ENCODE results near the gene ARNT2. TPM values are rescaled to one million over a fixed set of nuclear protein-coding genes. Genes with fewer than 3 reads are reported as not detected.

The ARNT2 gene
- total RNA-seq, 1 donor from 2014 or later, result 0.87 TPM

GRCh38 chr15:80490431-80490990, 86.3 kb downstream of the ARNT2 start:
- Mint-ChIP-seq H3K27ac (ENCODE audit: unreplicated experiment) (no peak overlapping the region), H3K4me3 (ENCODE audit: unreplicated experiment) (no peak overlapping the region), H3K27me3 (ENCODE audit: unreplicated experiment) (no peaks in the 10 kb centered on the region), H3K36me3 (ENCODE audit: low read depth, unreplicated experiment) (no peaks in the 10 kb centered on the region), H3K4me1 (ENCODE audit: unreplicated experiment) (no peaks in the 10 kb centered on the region), H3K9me3 (ENCODE audit: unreplicated experiment) (no peaks in the 10 kb centered on the region)
- TF ChIP-seq CTCF (IDR thresholded peaks at IDR 0.05; ENCODE audit: unreplicated experiment), result no peak
- DNase-seq (ENCODE audit: low spot score), result no peak

- Mint-ChIP-seq H3K4me3 (ENCODE audit: unreplicated experiment) (no peak overlapping the region), H3K36me3 (ENCODE audit: low read depth, unreplicated experiment) (no peaks in the 10 kb centered on the region), H3K27ac (ENCODE audit: unreplicated experiment) (no peak overlapping the region), H3K9me3 (ENCODE audit: unreplicated experiment) (no peaks in the 10 kb centered on the region), H3K4me1 (ENCODE audit: unreplicated experiment) (no peaks in the 10 kb centered on the region), H3K27me3 (ENCODE audit: unreplicated experiment) (no peaks in the 10 kb centered on the region)
- no peak for DNase-seq (ENCODE audit: low spot score)
- TF ChIP-seq CTCF (IDR thresholded peaks at IDR 0.05; ENCODE audit: unreplicated experiment), result no peak
Observed at GRCh38 chr15:80491163-80491847, 87.1 kb downstream of the ARNT2 start.

- Mint-ChIP-seq H3K4me1 (ENCODE audit: unreplicated experiment) (no peaks in the 10 kb centered on the region), H3K27me3 (ENCODE audit: unreplicated experiment) (no peaks in the 10 kb centered on the region), H3K4me3 (ENCODE audit: unreplicated experiment) (no peak overlapping the region), H3K9me3 (ENCODE audit: unreplicated experiment) (no peaks in the 10 kb centered on the region), H3K36me3 (ENCODE audit: low read depth, unreplicated experiment) (no peaks in the 10 kb centered on the region), H3K27ac (ENCODE audit: unreplicated experiment) (no peak overlapping the region)
- no peak for DNase-seq (ENCODE audit: low spot score)
- TF ChIP-seq CTCF (IDR thresholded peaks at IDR 0.05; ENCODE audit: unreplicated experiment), result no peak
Observed at GRCh38 chr15:80492409-80492808, 88.2 kb downstream of the ARNT2 start.

- H3K9me3 Mint-ChIP-seq (ENCODE audit: unreplicated experiment), result no peaks in the 10 kb centered on the region
- DNase-seq (ENCODE audit: low spot score), result no peak
- no peak overlapping the region for H3K27ac Mint-ChIP-seq (ENCODE audit: unreplicated experiment)
- H3K36me3 Mint-ChIP-seq (ENCODE audit: low read depth, unreplicated experiment), result no peaks in the 10 kb centered on the region
- no peak for TF ChIP-seq CTCF (IDR thresholded peaks at IDR 0.05; ENCODE audit: unreplicated experiment)
- no peaks in the 10 kb centered on the region for H3K27me3 Mint-ChIP-seq (ENCODE audit: unreplicated experiment)
- H3K4me3 Mint-ChIP-seq (ENCODE audit: unreplicated experiment), result no peak overlapping the region
- no peaks in the 10 kb centered on the region for H3K4me1 Mint-ChIP-seq (ENCODE audit: unreplicated experiment)
Observed at GRCh38 chr15:80492874-80493273, 88.7 kb downstream of the ARNT2 start.

GRCh38 chr15:80494351-80494751, 90.2 kb downstream of the ARNT2 start:
- Mint-ChIP-seq H3K27me3 (ENCODE audit: unreplicated experiment) (peaks cover 1% of the 10 kb centered on the region), H3K9me3 (ENCODE audit: unreplicated experiment) (no peaks in the 10 kb centered on the region), H3K4me3 (ENCODE audit: unreplicated experiment) (no peak overlapping the region), H3K36me3 (ENCODE audit: low read depth, unreplicated experiment) (no peaks in the 10 kb centered on the region), H3K27ac (ENCODE audit: unreplicated experiment) (no peak overlapping the region), H3K4me1 (ENCODE audit: unreplicated experiment) (no peaks in the 10 kb centered on the region)
- no peak for DNase-seq (ENCODE audit: low spot score)
- TF ChIP-seq CTCF (IDR thresholded peaks at IDR 0.05; ENCODE audit: unreplicated experiment), result no peak

Measured in endothelial cell (in vitro differentiated cells).